H9 (cell line): ENCODE results near the gene MEGF8. TPM values are rescaled to one million over a fixed set of nuclear protein-coding genes. Genes with fewer than 3 reads are reported as not detected.

Experiments
- DNase-seq: peaks from one replicate; pipeline ENCODE4 v3.0.0-alpha.2; 2017
- H2AFZ ChIP-seq: one replicate; pipeline ENCODE4 v1.6.1; 2013; ENCODE audit warnings: mild to moderate bottlenecking, low read length, control low read depth, moderate library complexity
- H2AK5ac ChIP-seq: 2 replicates; pipeline ENCODE4 v1.6.1; 2013; ENCODE audit warnings: low read length, control low read depth, mixed read lengths; ENCODE audit not compliant: insufficient read length
- H2BK120ac ChIP-seq: one replicate; pipeline ENCODE4 v1.6.1; 2013; ENCODE audit warnings: low read depth, mild to moderate bottlenecking, low read length, control low read depth, inconsistent platforms; ENCODE audit not compliant: poor library complexity, severe bottlenecking
- H2BK12ac ChIP-seq: 2 replicates; pipeline ENCODE4 v1.6.1; 2013; ENCODE audit warnings: low read length, control low read depth, mixed read lengths, low read depth; ENCODE audit not compliant: insufficient read length
- H2BK15ac ChIP-seq: 2 replicates; pipeline ENCODE4 v1.6.1; 2013; ENCODE audit warnings: low read depth, low read length, control low read depth
- H2BK20ac ChIP-seq: one replicate; pipeline ENCODE4 v1.6.1; 2013; ENCODE audit warnings: low read depth, mild to moderate bottlenecking, low read length, control low read depth, inconsistent platforms; ENCODE audit not compliant: poor library complexity, severe bottlenecking
- H2BK5ac ChIP-seq: 2 replicates; pipeline ENCODE4 v1.6.1; 2013; ENCODE audit warnings: low read length, control low read depth, mixed read lengths; ENCODE audit not compliant: insufficient read length
- H3K14ac ChIP-seq: 2 replicates; pipeline ENCODE4 v1.6.1; 2013; ENCODE audit warnings: low read length, control low read depth; ENCODE audit not compliant: insufficient read depth
- H3K18ac ChIP-seq: 2 replicates; pipeline ENCODE4 v1.6.1; 2013; ENCODE audit warnings: low read depth, mild to moderate bottlenecking, mixed read lengths, low read length, control low read depth; ENCODE audit not compliant: insufficient read length
- H3K23ac ChIP-seq: 2 replicates; pipeline ENCODE4 v1.6.1; 2013; ENCODE audit warnings: low read length, control low read depth, mixed read lengths, low read depth; ENCODE audit not compliant: insufficient read length
- H3K23me2 ChIP-seq: 2 replicates; pipeline ENCODE4 v1.6.1; 2013; ENCODE audit warnings: low read depth, mild to moderate bottlenecking, mixed read lengths, low read length, control low read depth; ENCODE audit not compliant: insufficient read length, poor library complexity, severe bottlenecking
- H3K27ac ChIP-seq: 2 replicates; pipeline ENCODE4 v1.5.1; 2013; ENCODE audit warnings: low read length, control low read depth, mixed read lengths, low read depth; ENCODE audit not compliant: insufficient read length
- H3K27me3 ChIP-seq: 2 replicates; pipeline ENCODE4 v1.6.1; 2013; ENCODE audit warnings: low read length, control low read depth, inconsistent platforms; ENCODE audit not compliant: insufficient read depth
- H3K4ac ChIP-seq: 2 replicates; pipeline ENCODE4 v1.6.1; 2013; ENCODE audit warnings: low read depth, mild to moderate bottlenecking, control low read depth, inconsistent platforms, low read length, moderate library complexity
- H3K4me1 ChIP-seq: 2 replicates; pipeline ENCODE4 v1.6.1; 2013; ENCODE audit warnings: low read length, control low read depth, inconsistent platforms; ENCODE audit not compliant: insufficient read depth
- H3K4me2 ChIP-seq: 2 replicates; pipeline ENCODE4 v1.6.1; 2013; ENCODE audit warnings: low read length, control low read depth, mixed read lengths; ENCODE audit not compliant: insufficient read length, insufficient read depth
- H3K56ac ChIP-seq: 2 replicates; pipeline ENCODE4 v1.6.1; 2013; ENCODE audit warnings: low read depth, mild to moderate bottlenecking, mixed read lengths, low read length, control low read depth; ENCODE audit not compliant: insufficient read length
- H3K79me1 ChIP-seq: 2 replicates; pipeline ENCODE4 v1.6.1; 2013; ENCODE audit warnings: low read depth, mild to moderate bottlenecking, moderate library complexity, low read length, control low read depth, inconsistent platforms; ENCODE audit not compliant: insufficient read depth, poor library complexity, severe bottlenecking
- H3K79me2 ChIP-seq: 2 replicates; pipeline ENCODE4 v1.6.1; 2013; ENCODE audit warnings: low read length, control low read depth, inconsistent platforms; ENCODE audit not compliant: insufficient read depth
- H3K9ac ChIP-seq: 2 replicates; pipeline ENCODE4 v1.6.1; 2013; ENCODE audit warnings: low read length, control low read depth, mixed read lengths; ENCODE audit not compliant: insufficient read length; ENCODE audit errors: extremely low read depth
- H3K9me3 ChIP-seq: one replicate; pipeline ENCODE4 v1.6.1; 2013; ENCODE audit warnings: low read depth, low read length, inconsistent platforms; ENCODE audit not compliant: control insufficient read depth
- H3T11ph ChIP-seq: one replicate; pipeline ENCODE4 v1.6.1; 2013; ENCODE audit warnings: mild to moderate bottlenecking, low read length, control low read depth, inconsistent platforms
- H4K20me1 ChIP-seq: one replicate; pipeline ENCODE4 v1.6.1; 2013; ENCODE audit not compliant: control insufficient read depth, insufficient read length, insufficient read depth
- H4K5ac ChIP-seq: 2 replicates; pipeline ENCODE4 v1.6.1; 2013; ENCODE audit warnings: low read depth, mild to moderate bottlenecking, mixed read lengths, low read length, control low read depth; ENCODE audit not compliant: insufficient read length
- H4K8ac ChIP-seq: replicated peaks from 2 replicates; pipeline ENCODE4 v1.6.1; 2013; ENCODE audit warnings: low read length, control low read depth, mixed read lengths, low read depth; ENCODE audit not compliant: insufficient read length
- H4K91ac ChIP-seq: 2 replicates; pipeline ENCODE4 v1.6.1; 2013; ENCODE audit warnings: low read depth, mild to moderate bottlenecking, moderate library complexity, mixed read lengths, low read length, control low read depth; ENCODE audit not compliant: insufficient read length
- H3K27ac Mint-ChIP-seq, 3 experiments: 2 replicates in 2 of 3; 3 replicates in 1 of 3; pipeline ENCODE4 v1.8.0; 2020 to 2021; ENCODE audit warnings: mixed read lengths in 3 of 3, mild to moderate bottlenecking in 1 of 3, moderate library complexity in 1 of 3
- H3K27me3 Mint-ChIP-seq: 2 replicates; pipeline ENCODE4 v1.8.0; 2021; ENCODE audit warnings: low read depth, mild to moderate bottlenecking, moderate library complexity, mixed read lengths
- H3K36me3 Mint-ChIP-seq, 3 experiments: 2 replicates in 2 of 3; 3 replicates in 1 of 3; pipeline ENCODE4 v1.8.0; 2020 to 2021; ENCODE audit warnings: low read depth in 3 of 3, mixed read lengths in 3 of 3; ENCODE audit not compliant: insufficient read depth in 1 of 3
- H3K4me1 Mint-ChIP-seq, 2 experiments: 2 replicates each; pipeline ENCODE4 v1.8.0; 2020; ENCODE audit warnings: mixed read lengths in 2 of 2
- H3K4me3 Mint-ChIP-seq, 2 experiments: 2 replicates in 1 of 2; 3 replicates in 1 of 2; pipeline ENCODE4 v1.8.0; 2020 to 2021; ENCODE audit warnings: mild to moderate bottlenecking in 2 of 2, mixed read lengths in 2 of 2, moderate library complexity in 1 of 2
- H3K9me3 Mint-ChIP-seq, 2 experiments: 2 replicates in 1 of 2; 3 replicates in 1 of 2; pipeline ENCODE4 v1.8.0; 2020; ENCODE audit warnings: mild to moderate bottlenecking in 2 of 2, mixed read lengths in 2 of 2, moderate library complexity in 1 of 2
- WGBS: extraction: QIAGEN DNeasy Blood & Tissue Kit; methylation state at CpG from one replicate; pipeline ENCODE4 v1.1.7; 2013; ENCODE audit warnings: missing lambda C conversion rate, low lambda C conversion rate, mixed read lengths; ENCODE audit not compliant: insufficient read length; ENCODE audit errors: extremely low coverage; 5-methylcytosine and 5-hydroxymethylcytosine counted together
- total RNA-seq: library from RNA; stranded (reverse); gene quantifications from 2 replicates; pipeline ENCODE4 v1.2.1, GENCODE V29; 2021
- TF ChIP-seq, protein P1 (sequence below): fragments of 200-600 bp; sonication (generic); conservative IDR thresholded peaks from 3 replicates; pipeline ENCODE4 v1.8.0; 2021; ENCODE audit warnings: antibody characterized with exemption, mild to moderate bottlenecking

Gene MEGF8
- total RNA-seq, 1 experiment from 2014 or later = 28.4 TPM

DNA sequence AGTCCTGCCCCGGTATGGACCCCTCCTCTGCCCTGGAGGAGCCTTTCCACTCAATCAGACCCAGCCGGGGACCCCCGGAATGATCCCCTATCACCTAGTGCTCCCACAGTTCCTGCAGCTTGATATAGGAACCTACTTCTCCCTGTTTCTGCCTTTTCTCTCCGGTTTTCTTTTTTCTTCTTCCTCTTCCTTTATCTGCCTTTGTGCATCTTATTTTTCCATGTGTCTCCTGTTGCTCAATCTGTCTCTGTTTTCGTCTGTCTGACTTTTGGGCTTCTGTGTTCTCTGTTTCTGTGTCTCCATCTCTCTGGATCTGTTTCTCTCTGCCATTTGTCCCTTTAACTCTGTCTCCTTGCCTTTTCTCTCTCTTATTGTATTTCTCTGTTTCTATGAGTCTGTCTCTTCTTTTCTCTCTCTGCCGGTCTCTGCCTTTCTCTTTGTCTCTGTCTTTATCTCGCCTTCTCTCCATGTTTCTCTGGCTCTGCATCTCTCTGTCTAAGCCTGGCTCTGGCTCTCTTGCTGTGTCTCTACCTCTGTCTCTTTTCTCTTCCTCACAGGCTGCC is 10.0 kb downstream of the MEGF8 start:
- Histone ChIP-seq H4K20me1 (no peaks in the 10 kb centered on the region), H2AFZ (no peak overlapping the region), H3K18ac (no peak overlapping the region), H3K27me3 (no peaks in the 10 kb centered on the region), H2BK15ac (no peak overlapping the region), H3K23me2 (no peaks in the 10 kb centered on the region), H2BK20ac (no peak overlapping the region), H3K79me2 (no peaks in the 10 kb centered on the region), H3K27ac (no peak overlapping the region), H4K5ac (no peak overlapping the region), H4K91ac (no peak overlapping the region), H3K9ac (no peak overlapping the region), H3K4me1 (no peaks in the 10 kb centered on the region), H4K8ac (no peak overlapping the region), H3T11ph (no peak overlapping the region), H3K79me1 (peaks cover 1% of the 10 kb centered on the region), H2BK12ac (no peak overlapping the region), H2BK5ac (no peak overlapping the region), H3K23ac (no peak overlapping the region), H3K4me2 (no peak overlapping the region), H2BK120ac (no peak overlapping the region), H3K56ac (no peak overlapping the region), H2AK5ac (no peak overlapping the region), H3K9me3 (no peaks in the 10 kb centered on the region), H3K4ac (no peak overlapping the region), H3K14ac (no peak overlapping the region)
- no CpG with 5 or more reads among the region's 7 CpGs for WGBS
- no peak for DNase-seq
- TF ChIP-seq, protein P1, sequence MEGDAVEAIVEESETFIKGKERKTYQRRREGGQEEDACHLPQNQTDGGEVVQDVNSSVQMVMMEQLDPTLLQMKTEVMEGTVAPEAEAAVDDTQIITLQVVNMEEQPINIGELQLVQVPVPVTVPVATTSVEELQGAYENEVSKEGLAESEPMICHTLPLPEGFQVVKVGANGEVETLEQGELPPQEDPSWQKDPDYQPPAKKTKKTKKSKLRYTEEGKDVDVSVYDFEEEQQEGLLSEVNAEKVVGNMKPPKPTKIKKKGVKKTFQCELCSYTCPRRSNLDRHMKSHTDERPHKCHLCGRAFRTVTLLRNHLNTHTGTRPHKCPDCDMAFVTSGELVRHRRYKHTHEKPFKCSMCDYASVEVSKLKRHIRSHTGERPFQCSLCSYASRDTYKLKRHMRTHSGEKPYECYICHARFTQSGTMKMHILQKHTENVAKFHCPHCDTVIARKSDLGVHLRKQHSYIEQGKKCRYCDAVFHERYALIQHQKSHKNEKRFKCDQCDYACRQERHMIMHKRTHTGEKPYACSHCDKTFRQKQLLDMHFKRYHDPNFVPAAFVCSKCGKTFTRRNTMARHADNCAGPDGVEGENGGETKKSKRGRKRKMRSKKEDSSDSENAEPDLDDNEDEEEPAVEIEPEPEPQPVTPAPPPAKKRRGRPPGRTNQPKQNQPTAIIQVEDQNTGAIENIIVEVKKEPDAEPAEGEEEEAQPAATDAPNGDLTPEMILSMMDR = no peak
- Mint-ChIP-seq H3K27ac (no peak overlapping the region), H3K9me3 (no peaks in the 10 kb centered on the region), H3K27me3 (no peaks in the 10 kb centered on the region), H3K4me1 (peaks cover 3% of the 10 kb centered on the region in 2 experiments), H3K4me3 (no peak overlapping the region), H3K36me3 (peaks cover 1 to 12% (median 3%) of the 10 kb centered on the region in 3 experiments; a peak in 4 of 7 replicates)
